BJ (cell line): Measurements from ENCODE around the gene PTHLH. TPM values are rescaled to one million over a fixed set of nuclear protein-coding genes. Genes with fewer than 3 reads are reported as not detected.

ENCODE experiments used
- CTCF ChIA-PET: fragments of 350-600 bp; formaldehyde crosslinking; extraction: SDS; loops from one replicate; lab custom pipeline; 2021; ENCODE audit warnings: antibody characterized with exemption, inconsistent platforms; lab: Yijun Ruan, JAX
- POLR2A ChIA-PET: fragments of 300-600 bp; sonication (Branson Sonifier 250); formaldehyde crosslinking; extraction: SDS; loops from one replicate; lab custom pipeline; 2021; ENCODE audit warnings: antibody characterized with exemption; lab: Charles Lee
- DNase-seq: peaks from one replicate; pipeline ENCODE4 v3.0.0-alpha.2; 2011; ENCODE audit warnings: low read depth
- H3K27me3 ChIP-seq: 2 replicates; pipeline ENCODE4 v1.6.0; 2011; ENCODE audit warnings: low read length; ENCODE audit not compliant: control insufficient read depth, insufficient read depth
- H3K36me3 ChIP-seq: 2 replicates; pipeline ENCODE4 v1.5.1; 2011; ENCODE audit warnings: low read length; ENCODE audit not compliant: control insufficient read depth, insufficient read depth
- H3K4me3 ChIP-seq: 2 replicates; pipeline ENCODE4 v1.5.1; 2011; ENCODE audit warnings: low read depth, mild to moderate bottlenecking, control low read depth, low read length
- CTCF ChIP-seq: IDR thresholded peaks from 2 replicates; pipeline ENCODE4 v1.5.1; 2011; ENCODE audit warnings: low read depth, mild to moderate bottlenecking, control low read depth, inconsistent platforms, low read length, moderate library complexity; ENCODE audit not compliant: insufficient read depth
- polyA plus RNA-seq: library from polyadenylated mRNA; depleted of rRNA; stranded (reverse); fragments of >200 nt; gene quantifications from 2 replicates; pipeline ENCODE4 v1.2.3, GENCODE V29; 2011

PTHLH gene
- polyA plus RNA-seq, 1 experiment: 0.22 TPM

- no peak for DNase-seq
- Histone ChIP-seq H3K4me3 (no peak overlapping the region), H3K27me3 (no peaks in the 10 kb centered on the region), H3K36me3 (no peaks in the 10 kb centered on the region)
- TF ChIP-seq CTCF: no peak
- CTCF ChIA-PET: no interaction called here
- POLR2A ChIA-PET: no interaction called here
Measured at GRCh38 chr12:27937768-27938167, 34.8 kb downstream of the PTHLH start.

GRCh38 chr12:27936196-27936595, 36.3 kb downstream of the PTHLH start:
- H3K36me3 ChIP-seq: no peaks in the 10 kb centered on the region
- H3K27me3 ChIP-seq: no peaks in the 10 kb centered on the region
- TF ChIP-seq CTCF: no peak
- ChIA-PET CTCF (interaction anchor here (0.7 to 2.5 kb wide), 5 partner anchors 11 to 203 kb away, joined by 3 to 12 read pairs (median 3); no protein-coding TSS in a partner anchor), POLR2A (no interaction called here)
- no peak overlapping the region for H3K4me3 ChIP-seq
- DNase-seq: no peak

GRCh38 chr12:27934276-27934675, 38.3 kb downstream of the PTHLH start:
- no peak for TF ChIP-seq CTCF
- DNase-seq: no peak

GRCh38 chr12:27931390-27931789, 41.1 kb downstream of the PTHLH start:
- no peak for TF ChIP-seq CTCF
- ChIA-PET CTCF (no interaction called here), POLR2A (no interaction called here)
- DNase-seq: no peak
- Histone ChIP-seq H3K27me3 (no peaks in the 10 kb centered on the region; the same call in 1 of the 2 replicates), H3K36me3 (no peaks in the 10 kb centered on the region), H3K4me3 (no peak overlapping the region)

More at GRCh38 chr12:27934276-27934675, 38.3 kb downstream of the PTHLH start:
- H3K27me3 ChIP-seq: no peaks in the 10 kb centered on the region
- no peak overlapping the region for H3K4me3 ChIP-seq
- POLR2A ChIA-PET: no interaction called here
- CTCF ChIA-PET: no interaction called here
- no peaks in the 10 kb centered on the region for H3K36me3 ChIP-seq

- no peaks in the 10 kb centered on the region for H3K36me3 ChIP-seq
- H3K27me3 ChIP-seq: no peaks in the 10 kb centered on the region; the same call in 1 of the 2 replicates
- no peak for DNase-seq
- CTCF ChIA-PET: interaction anchor here (0.6 to 1.4 kb wide), 3 partner anchors 13 to 27 kb away, joined by 3 to 10 read pairs (median 3); no protein-coding TSS in a partner anchor
- POLR2A ChIA-PET: no interaction called here
- no peak overlapping the region for H3K4me3 ChIP-seq
- TF ChIP-seq CTCF: no peak
Measured at GRCh38 chr12:27927347-27927746, 45.2 kb downstream of the PTHLH start.
